GM12878 (cell line): ENCODE measurements around the gene ACKR2. TPM values are rescaled to one million over a fixed set of nuclear protein-coding genes. Genes with fewer than 3 reads are reported as not detected.

Experiments
- ASH2L ChIP-seq: fragments of 300-600, 200-600 bp; sonication (generic); IDR thresholded peaks from 2 replicates; pipeline ENCODE4 v1.6.1; 2017; ENCODE audit warnings: low read depth, mild to moderate bottlenecking, borderline replicate concordance
- ATF3 ChIP-seq: IDR thresholded peaks from 2 replicates; pipeline ENCODE4 v1.6.1; 2011; ENCODE audit warnings: low read depth, mild to moderate bottlenecking, low read length, moderate library complexity, borderline replicate concordance; ENCODE audit errors: extremely low read depth
- BACH1 ChIP-seq: fragments of 450-650 bp; IDR thresholded peaks from 2 replicates; pipeline ENCODE4 v1.6.1; 2017; ENCODE audit warnings: mild to moderate bottlenecking, borderline replicate concordance
- BMI1 ChIP-seq: fragments of 450-650 bp; IDR thresholded peaks from 2 replicates; pipeline ENCODE4 v1.6.1; 2016; ENCODE audit warnings: mild to moderate bottlenecking, moderate library complexity, borderline replicate concordance
- BRCA1 ChIP-seq: IDR thresholded peaks from 2 replicates; pipeline ENCODE4 v1.6.1; 2011; ENCODE audit warnings: low read depth, low read length, improper control_type of control experiment
- CEBPB ChIP-seq, 2 experiments: fragments of 150-350 bp in 1 of 2; IDR thresholded peaks; 2 replicates each; pipeline ENCODE4 v1.6.1; 2012 to 2014; ENCODE audit warnings: low read depth in 2 of 2, low read length in 2 of 2, borderline replicate concordance in 1 of 2, inconsistent platforms in 1 of 2
- JUNB ChIP-seq: IDR thresholded peaks from 2 replicates; pipeline ENCODE4 v1.6.1; 2016; ENCODE audit warnings: antibody characterized with exemption, mild to moderate bottlenecking
- KDM1A ChIP-seq: fragments of 200-600 bp; sonication (generic); IDR thresholded peaks from 2 replicates; pipeline ENCODE4 v1.6.1; 2016; ENCODE audit warnings: borderline replicate concordance
- KLF5 ChIP-seq: fragments of 450-650 bp; IDR thresholded peaks from 2 replicates; pipeline ENCODE4 v1.6.1; 2014; ENCODE audit warnings: mild to moderate bottlenecking; ENCODE audit not compliant: partially characterized antibody
- LARP7 ChIP-seq: fragments of 450-650 bp; IDR thresholded peaks from 2 replicates; pipeline ENCODE4 v1.6.1; 2017; ENCODE audit warnings: mild to moderate bottlenecking
- MTA2 ChIP-seq: fragments of 450-650 bp; IDR thresholded peaks from 2 replicates; pipeline ENCODE4 v1.6.1; 2016; ENCODE audit warnings: low read depth, mild to moderate bottlenecking, moderate library complexity
- MXI1 ChIP-seq: fragments of 150-350 bp; IDR thresholded peaks from 2 replicates; pipeline ENCODE4 v1.6.1; 2011; ENCODE audit warnings: low read depth, mild to moderate bottlenecking, inconsistent platforms, low read length, improper control_type of control experiment
- MYC ChIP-seq: IDR thresholded peaks from 2 replicates; pipeline ENCODE4 v1.6.1; 2011; ENCODE audit warnings: mild to moderate bottlenecking, low read length, moderate library complexity, inconsistent platforms; ENCODE audit not compliant: insufficient read depth, insufficient replicate concordance, insufficient read length, severe bottlenecking
- PAX5 ChIP-seq: IDR thresholded peaks from 2 replicates; pipeline ENCODE4 v1.6.1; 2011; ENCODE audit warnings: low read depth, low read length, borderline replicate concordance
- PBX3 ChIP-seq: IDR thresholded peaks from 2 replicates; pipeline ENCODE4 v1.6.1; 2011; ENCODE audit warnings: mild to moderate bottlenecking, low read depth, low read length, moderate library complexity; ENCODE audit not compliant: insufficient replicate concordance
- PRDM15 ChIP-seq: fragments of 450-650 bp; formaldehyde crosslinking; IDR thresholded peaks from 2 replicates; pipeline ENCODE4 v1.4.0; 2020; ENCODE audit warnings: mild to moderate bottlenecking, moderate library complexity
- RBBP5 ChIP-seq: fragments of 200-600 bp; sonication (generic); conservative IDR thresholded peaks from 2 replicates; pipeline ENCODE4 v1.6.1; 2016
- RCOR1 ChIP-seq: conservative IDR thresholded peaks from 2 replicates; pipeline ENCODE4 v1.6.1; 2012; ENCODE audit warnings: low read depth, low read length, improper control_type of control experiment
- SMC3 ChIP-seq: IDR thresholded peaks from 2 replicates; pipeline ENCODE4 v1.6.1; 2011; ENCODE audit warnings: low read length, improper control_type of control experiment, borderline replicate concordance
- STAT1 ChIP-seq: fragments of 450-650 bp; conservative IDR thresholded peaks from 2 replicates; pipeline ENCODE4 v1.6.1; 2014; ENCODE audit warnings: antibody characterized with exemption, mild to moderate bottlenecking
- TARDBP ChIP-seq: IDR thresholded peaks from 2 replicates; pipeline ENCODE4 v1.6.1; 2016; ENCODE audit warnings: borderline replicate concordance
- YY1 ChIP-seq: IDR thresholded peaks from 2 replicates; pipeline ENCODE4 v1.6.1; 2011; ENCODE audit warnings: low read depth, mild to moderate bottlenecking, low read length
- ZBTB33 ChIP-seq: fragments of 450-650 bp; IDR thresholded peaks from 2 replicates; pipeline ENCODE4 v1.6.1; 2017; ENCODE audit warnings: mild to moderate bottlenecking
- ZNF207 ChIP-seq: fragments of 450-650 bp; IDR thresholded peaks from 2 replicates; pipeline ENCODE4 v1.6.1; 2014; ENCODE audit warnings: antibody characterized with exemption, mild to moderate bottlenecking, borderline replicate concordance
- ZZZ3 ChIP-seq: IDR thresholded peaks from 2 replicates; pipeline ENCODE4 v1.6.1; 2011; ENCODE audit warnings: low read depth; ENCODE audit not compliant: control insufficient read depth, insufficient read length
- polyA plus RNA-seq, 11 experiments: library from polyadenylated mRNA; depleted of rRNA in 4 of 11; unstranded in 6 of 11; stranded (reverse) in 5 of 11; fragments of >200 nt; fragmentation: Nextera tagmentation in 4 of 11; fragmentation: Illumina TruSeq in 1 of 11; extraction: Ambion mirVana in 4 of 11; extraction: Trizol in 1 of 11; gene quantifications; 1 replicate in 1 of 11; 2 replicates in 10 of 11; pipeline versions ENCODE4 v1.2.1 to v1.2.3, GENCODE V29; 2011 to 2016; ENCODE audit warnings: inconsistent platforms in 2 of 11, missing spikeins in 2 of 11, low read depth in 1 of 11
- total RNA-seq, 4 experiments: library from RNA; depleted of rRNA in 3 of 4; stranded (reverse); fragments of >200 nt in 3 of 4; fragmentation: Illumina TruSeq in 1 of 4; extraction: Trizol in 1 of 4; gene quantifications; 2 replicates each; pipeline versions ENCODE4 v1.2.1 to v1.2.3, GENCODE V29; 2013 to 2021

Gene ACKR2
- total and polyA plus RNA-seq, 10 of the 15 experiments (the other 5 are each of a cell fraction or from before 2014, with no cell fraction given), result 0.05 to 0.91 (median 0.23) TPM; not detected in 2

GRCh38 chr3:42804106-42804830 lies 5.0 kb upstream of the ACKR2 start, which contains the start of gene HIGD1A (continued):
- no peak for TF ChIP-seq ATF3
- TF ChIP-seq MTA2, result no peak
- TF ChIP-seq KLF5, result peak; percentile 58
- no peak for TF ChIP-seq PRDM15 (CRISPR knock-in tag)
- no peak for TF ChIP-seq RCOR1
- no peak for TF ChIP-seq CEBPB (IDR thresholded peaks at IDR 0.05; ENCODE audit: borderline replicate concordance in 1 of 2, low read depth in 2 of 2, low read length in 2 of 2)
- TF ChIP-seq SMC3, result no peak
- TF ChIP-seq MYC, result no peak
- TF ChIP-seq LARP7, result peak; percentile 61
- TF ChIP-seq MXI1, result peak; percentile 79
- TF ChIP-seq ZBTB33, result no peak
- peak; percentile 20; the same call in 1 of the 2 replicates for TF ChIP-seq BACH1
- TF ChIP-seq ASH2L, result no peak
- TF ChIP-seq YY1, result no peak
- TF ChIP-seq BRCA1, result no peak
- no peak for TF ChIP-seq TARDBP
- no peak for TF ChIP-seq ZZZ3
- no peak for TF ChIP-seq ZNF207
- TF ChIP-seq STAT1, result no peak
- no peak for TF ChIP-seq KDM1A
- TF ChIP-seq BMI1, result no peak
- TF ChIP-seq PAX5, result no peak
- TF ChIP-seq PBX3, result no peak
- TF ChIP-seq RBBP5, result no peak
- TF ChIP-seq JUNB, result no peak
